Ureter (tissue), 1 donor: Measurements from ENCODE around the gene PITX3. TPM values are rescaled to one million over a fixed set of nuclear protein-coding genes. Genes with fewer than 3 reads are reported as not detected.
"Not testable (repeated sequence)": the region's sequence is repeated elsewhere in the genome, so short reads cannot be mapped to it uniquely, and the experiment has no call there.

Source experiments
- DNase-seq: peaks from one replicate; pipeline ENCODE4 v3.0.0-alpha.2; 2020; ENCODE audit warnings: low spot score
- total RNA-seq: library from RNA; stranded (reverse); gene quantifications from one replicate; pipeline ENCODE4 v1.2.4, GENCODE V29; 2023
- donor health status: DM: yes; HTN: yes; CAD: no.

Gene PITX3
- total RNA-seq, 1 donor from 2014 or later: not detected

DNA sequence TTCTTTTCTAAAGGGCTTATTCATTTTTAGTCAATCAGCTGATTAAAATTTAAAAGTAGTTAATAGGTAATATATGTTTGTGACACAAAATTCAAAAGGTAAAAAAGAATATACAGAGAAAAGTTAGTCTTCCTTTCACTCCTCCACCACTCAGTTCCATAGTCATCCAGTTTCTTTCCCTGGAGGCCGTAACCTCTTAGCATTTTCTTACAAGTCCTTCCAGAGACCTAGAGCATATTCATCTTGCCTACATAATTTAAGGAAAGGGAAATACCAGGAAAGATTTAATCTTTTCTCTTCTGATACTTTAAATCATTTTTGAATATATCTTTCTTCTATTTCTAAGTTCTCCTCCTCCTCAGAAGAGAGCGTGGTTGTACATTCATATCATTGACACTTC is 14.1 kb upstream of the PITX3 start:
- DNase-seq: no peak

DNA sequence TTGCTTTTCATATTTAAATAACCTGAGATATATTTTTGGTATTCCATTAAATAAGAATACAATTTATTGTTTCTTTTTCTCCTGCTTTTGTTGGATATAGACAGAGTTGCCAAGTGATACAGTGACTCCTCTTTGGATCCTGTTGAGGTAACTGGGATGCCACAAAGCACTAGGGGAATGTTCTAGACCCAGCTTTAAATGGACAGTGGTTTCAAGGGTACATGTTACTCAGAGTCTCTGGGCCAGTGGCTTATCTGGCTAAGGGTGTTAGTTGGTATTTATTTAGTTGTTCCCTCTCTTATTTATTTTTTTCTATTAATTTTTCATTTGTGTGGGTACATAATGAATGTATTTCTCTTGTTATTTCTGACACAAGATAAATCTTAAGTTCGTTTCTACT is 13.1 kb upstream of the PITX3 start:
- DNase-seq: no peak

DNA sequence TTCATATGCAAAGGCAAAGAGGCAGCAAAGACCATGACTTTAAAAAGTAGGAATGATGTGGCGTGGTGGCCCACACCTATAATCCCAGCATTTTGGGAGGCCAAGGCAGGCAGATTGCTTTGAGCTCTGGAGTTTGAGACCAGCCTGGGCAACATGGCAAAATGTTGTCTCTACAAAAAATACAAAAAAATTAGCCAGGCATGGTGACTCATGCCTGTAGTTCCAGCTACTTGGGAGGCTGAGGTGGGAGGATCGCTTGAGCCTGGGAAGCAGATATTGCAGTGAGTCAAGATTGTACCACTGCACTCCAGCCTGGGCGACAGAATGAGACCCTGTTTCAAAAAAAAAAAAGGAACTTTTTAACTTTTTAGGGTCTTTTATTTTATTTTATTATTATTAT is 11.2 kb upstream of the PITX3 start:
- DNase-seq: not testable (repeated sequence)

DNA sequence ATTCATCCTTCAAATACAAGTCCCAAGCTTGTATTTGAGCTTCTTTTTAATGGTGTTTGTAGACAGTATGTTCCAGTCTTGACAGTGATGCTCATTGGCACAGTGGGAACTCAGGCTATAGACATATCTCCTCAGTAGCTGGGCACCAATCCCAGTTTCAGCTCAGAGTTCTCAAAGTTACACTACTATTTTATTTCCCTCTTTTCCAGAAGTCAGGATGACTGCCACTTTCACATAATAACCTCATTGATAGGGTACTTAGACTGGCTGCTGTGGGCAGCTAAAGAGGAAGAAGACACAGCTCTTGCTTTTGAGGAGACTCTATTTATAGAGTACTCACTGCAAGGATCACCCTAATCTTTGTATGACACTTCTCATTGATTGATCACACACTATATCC is 6.4 kb upstream of the PITX3 start:
- no peak for DNase-seq

DNA sequence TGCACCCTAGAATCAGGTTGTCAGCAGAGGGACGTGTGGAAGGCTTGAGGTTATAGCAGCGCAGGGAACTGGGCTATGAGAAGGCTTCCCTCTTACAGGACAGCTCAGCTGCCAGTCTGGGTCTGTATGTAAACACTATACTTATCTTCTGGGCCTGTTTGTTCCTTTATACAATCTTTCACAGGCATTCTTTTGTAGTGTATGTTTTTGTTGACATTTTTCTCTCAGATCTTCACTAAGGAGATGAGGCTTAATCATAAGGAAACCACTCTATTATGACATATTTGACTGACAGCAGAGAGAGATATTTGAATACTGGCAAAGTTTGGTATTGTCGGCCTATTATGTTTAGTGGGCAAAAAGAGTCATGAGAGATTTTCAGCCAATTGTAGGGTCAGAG is 4.9 kb upstream of the PITX3 start:
- no peak for DNase-seq

DNA sequence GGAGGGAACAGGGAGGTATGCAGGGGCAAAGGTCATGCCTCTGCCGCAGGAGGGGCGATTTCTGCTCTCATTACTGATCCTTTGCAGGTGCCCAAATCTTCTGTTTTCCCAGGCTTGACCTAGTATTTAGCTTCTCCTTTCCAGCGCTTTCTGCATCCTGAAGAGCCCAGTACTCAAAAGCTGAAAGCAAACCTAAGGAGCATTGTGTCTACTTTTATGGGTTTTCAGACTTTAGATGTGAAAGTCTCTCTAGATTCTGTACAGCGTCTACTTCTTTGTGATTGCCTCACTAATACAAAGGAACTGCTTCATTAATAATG is 4.6 kb upstream of the PITX3 start:
- no peak for DNase-seq

DNA sequence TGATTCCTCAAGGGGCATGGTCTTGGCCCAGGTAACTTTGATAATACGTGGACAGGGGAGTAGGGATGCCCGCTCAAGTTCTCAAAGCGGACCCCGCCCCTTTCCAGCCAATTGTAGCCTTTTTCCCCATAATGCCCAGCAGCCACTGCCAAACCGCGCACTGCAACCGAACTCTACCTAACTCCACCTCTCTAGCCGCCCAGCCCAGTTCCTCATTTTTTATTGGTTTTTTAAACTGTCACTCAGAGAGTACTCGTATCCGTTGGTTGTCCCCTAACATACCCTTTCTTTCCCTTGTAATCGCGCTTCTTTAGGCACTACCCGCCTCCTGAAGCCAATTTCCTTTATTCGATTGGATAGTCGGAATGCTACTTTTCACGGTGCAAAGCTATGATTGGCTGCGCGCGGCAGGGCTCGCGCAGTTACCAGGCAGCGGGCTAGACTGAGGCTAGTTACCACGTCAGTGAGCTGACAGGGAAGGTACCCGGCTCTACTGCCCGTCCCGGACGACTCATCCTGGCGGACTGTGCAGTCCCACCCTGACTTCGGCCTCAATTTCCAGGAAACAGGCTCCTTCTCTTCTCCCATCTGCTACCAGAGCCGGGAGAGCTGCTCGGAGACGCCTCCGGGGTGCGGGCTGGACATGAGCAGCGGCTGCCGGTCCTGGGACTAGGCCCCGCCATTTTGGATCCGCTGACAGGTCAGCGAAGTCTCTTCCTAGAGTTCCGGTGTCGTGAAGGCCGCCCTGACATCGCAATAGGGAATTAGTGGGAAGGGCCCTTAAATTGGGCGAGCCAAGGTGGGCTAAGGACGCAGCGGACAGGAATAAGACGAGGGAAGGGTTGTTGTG is 4.0 kb upstream of the PITX3 start, which contains the start of gene GBF1:
Gene GBF1, plus strand, starts transcription at position 451 of the 850 bp plus-strand sequence. CDS start 13,407 bp downstream, outside the sequence.
- peak; percentile 93 for DNase-seq

DNA sequence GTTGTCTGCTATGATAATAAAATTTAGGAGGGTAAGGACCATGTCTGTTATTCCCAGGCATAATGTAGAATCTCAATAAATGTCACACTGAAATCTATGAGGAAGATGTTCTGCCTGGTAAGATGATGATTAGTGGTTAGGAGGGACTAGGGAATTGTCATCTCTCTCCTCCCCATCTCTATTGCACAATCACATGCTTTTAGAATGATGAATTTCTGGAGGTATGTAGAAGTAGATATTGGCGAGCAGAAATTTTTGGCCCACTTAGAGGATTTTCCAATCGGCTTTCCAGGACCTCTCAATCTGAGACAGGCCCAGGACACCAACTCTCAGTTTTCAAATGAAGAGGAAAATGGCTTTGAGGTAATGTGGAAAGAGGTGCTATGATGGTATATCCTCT is 2.0 kb upstream of the PITX3 start:
- no peak for DNase-seq

DNA sequence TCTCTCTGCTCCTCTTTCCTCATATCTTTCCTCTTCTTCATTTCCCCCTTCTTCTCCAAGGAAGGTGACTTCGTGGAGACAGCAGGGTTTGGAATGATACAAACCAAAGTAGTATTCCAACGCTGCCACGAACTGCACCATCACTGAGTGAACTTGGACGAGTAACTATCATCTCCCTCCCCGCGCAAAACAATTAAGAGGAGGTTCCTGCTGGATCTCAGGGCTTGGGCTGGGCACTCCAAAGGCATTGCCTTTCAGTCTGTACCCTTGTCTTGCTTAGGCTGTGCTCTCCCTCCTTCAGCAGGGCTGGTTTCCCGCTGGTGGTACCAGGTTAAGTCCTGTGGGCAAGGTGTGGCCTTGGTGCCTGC is 790 bp upstream of the PITX3 start:
- no peak for DNase-seq

DNA sequence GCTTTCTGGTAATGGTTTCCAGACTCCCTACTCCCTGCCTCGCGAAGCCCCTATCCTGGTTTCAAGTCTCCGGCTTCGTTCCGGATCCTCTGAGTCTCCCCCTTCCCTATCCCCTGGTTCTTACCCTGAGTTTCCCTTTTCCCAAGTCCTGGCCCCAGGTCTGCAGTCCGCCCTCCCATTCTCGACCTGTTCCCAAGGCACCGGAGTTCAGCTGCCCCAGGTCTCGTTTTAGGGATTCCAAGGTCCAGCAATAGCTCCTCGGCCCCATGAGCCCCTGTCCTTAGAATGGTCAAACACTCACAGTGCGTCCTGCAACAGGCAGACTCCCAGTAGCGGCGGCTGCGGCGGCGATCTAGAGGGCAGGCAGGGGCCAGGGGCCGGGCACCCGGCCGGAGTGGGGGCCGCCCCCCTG is 274 bp downstream of the PITX3 start:
- DNase-seq: no peak

DNA sequence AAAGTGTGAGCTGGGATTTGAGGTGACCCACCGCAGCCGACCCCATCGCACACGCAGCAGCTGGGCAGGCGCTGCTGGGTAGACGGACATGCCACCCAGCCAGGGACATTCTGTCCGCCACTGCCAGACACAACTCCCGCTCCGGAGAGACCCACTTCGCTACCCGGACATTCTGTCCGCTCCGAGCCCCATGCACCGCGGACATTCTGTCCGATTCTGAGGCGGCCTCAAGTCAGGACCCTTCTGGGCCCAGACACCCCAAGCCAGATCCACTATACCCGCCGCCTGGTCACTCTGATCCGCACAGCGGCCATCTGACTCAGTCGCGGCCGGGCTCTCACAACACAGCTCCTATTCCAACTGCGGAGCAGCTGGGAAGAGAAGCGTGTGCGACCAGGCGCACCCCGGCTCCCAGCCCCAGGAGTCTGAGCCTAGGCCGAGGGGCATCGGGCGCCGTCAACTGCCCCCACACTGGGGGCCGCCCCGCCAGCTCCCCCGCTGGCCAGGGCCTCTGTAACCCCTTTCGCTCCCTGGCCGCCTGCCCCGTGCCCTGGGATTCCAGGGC is 763 bp downstream of the PITX3 start:
- DNase-seq: no peak

DNA sequence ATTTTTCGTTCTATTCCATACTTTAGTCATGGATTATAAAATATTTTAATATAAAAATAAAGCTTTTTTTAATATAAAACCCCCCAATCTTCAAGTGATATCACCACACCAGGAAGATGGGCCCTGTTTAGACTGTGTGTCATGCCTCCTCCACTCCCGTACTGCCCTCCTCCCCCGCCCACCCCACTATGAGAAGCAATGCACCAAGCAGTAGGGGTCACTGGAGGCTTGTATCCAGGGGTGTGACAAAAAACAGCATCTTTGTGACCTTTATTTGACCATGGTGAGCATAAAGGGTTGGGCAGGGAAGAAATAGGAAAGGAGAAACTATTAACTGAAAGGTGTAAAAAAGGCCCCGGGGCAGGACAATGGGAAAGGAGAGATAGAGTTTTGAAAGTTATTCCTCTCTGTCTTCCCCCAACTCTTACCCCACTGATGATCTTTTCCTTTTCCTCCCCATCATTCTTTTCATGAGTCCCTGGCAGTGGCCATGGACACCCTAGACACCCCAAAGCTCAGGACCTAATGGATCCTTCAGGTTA is 3.5 kb downstream of the PITX3 start:
- no peak for DNase-seq

DNA sequence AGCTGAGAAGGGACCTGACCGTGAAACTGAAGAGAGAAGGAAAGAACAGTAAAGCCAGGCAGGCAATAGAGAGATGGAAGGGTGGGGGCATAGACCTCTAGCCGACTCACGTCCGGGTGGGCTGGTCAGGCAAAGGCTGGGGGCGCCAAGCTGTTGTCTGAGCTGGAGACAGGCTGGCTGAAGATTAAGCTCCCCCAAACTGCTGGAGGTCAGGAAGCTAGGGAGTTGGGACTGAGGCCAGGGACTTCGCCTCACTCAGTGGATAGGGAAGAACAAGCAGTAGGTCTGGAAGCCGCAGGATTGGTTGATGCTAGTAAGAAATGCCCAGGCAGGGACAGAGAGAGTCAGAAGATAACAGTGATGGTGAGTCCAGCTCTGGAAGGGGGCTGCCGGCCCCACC is 5.3 kb downstream of the PITX3 start:
- DNase-seq: no peak

DNA sequence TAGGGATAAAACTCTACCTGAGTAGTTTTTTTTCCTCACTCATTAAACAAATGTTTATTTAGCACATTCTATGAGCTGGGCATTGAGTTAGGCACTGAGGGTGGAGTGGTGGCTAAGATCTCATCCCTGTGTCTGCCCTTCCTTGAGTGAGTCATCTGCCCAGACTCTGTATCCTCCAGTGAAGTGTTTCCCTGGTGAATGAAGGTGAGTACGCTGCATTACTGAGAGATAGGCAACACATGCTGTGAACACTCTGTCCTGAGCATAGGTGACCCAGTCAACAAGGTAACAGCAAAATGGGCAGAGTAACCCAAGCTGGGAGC is 5.8 kb downstream of the PITX3 start:
- DNase-seq: no peak

DNA sequence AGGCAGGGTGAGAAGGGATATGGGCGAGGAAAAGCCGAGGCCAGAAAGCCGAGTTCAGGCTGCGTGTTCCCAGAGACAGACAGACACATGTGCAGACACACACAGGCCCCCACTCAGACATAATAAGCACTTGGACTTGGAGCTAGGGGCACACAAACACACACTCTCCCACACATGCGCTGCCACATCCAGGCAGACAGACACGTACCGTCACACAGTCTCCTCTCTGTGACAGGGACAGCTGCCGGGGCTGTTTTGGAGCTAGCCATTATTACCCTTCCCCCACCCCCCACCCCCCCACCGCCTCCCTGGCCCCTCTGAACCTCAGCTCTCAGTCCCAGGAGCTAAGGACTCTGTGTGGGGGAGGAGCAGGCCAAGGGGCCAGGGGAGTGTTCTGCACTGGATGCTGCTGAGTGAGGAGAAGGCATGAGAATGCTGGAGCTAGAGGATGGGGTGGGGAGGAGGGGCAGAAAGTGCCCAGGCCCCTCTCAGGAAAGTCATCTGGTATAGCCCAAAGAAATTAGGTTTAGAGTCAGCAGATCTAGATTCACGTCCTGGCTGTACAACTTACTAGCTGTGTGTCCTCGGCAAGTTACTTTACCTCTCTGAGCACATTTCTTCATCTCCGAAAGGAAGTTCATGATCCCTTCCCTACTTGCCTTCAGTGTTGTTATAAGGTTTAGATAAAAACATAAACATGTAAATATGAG is 6.3 kb downstream of the PITX3 start:
- no peak for DNase-seq

DNA sequence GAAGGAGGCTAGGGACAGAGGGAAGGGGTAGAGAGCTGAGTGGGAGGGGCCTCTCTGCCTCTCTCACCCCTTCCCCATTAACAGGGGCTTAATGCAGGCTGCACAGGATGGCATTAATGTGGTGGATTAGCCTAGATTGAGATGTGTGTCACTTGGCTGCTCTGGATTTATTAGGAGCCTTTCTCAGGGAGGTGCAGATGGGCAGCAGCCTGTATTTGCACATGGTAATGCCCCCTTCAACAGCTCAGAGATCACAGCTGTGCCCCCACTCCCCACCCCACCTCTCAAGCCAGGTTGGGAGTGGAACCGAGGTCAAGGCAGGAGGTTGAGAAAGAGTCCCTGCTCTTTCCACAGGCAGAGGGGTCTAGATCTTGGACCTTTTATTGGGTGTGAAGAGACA is 7.3 kb downstream of the PITX3 start:
- no peak for DNase-seq

DNA sequence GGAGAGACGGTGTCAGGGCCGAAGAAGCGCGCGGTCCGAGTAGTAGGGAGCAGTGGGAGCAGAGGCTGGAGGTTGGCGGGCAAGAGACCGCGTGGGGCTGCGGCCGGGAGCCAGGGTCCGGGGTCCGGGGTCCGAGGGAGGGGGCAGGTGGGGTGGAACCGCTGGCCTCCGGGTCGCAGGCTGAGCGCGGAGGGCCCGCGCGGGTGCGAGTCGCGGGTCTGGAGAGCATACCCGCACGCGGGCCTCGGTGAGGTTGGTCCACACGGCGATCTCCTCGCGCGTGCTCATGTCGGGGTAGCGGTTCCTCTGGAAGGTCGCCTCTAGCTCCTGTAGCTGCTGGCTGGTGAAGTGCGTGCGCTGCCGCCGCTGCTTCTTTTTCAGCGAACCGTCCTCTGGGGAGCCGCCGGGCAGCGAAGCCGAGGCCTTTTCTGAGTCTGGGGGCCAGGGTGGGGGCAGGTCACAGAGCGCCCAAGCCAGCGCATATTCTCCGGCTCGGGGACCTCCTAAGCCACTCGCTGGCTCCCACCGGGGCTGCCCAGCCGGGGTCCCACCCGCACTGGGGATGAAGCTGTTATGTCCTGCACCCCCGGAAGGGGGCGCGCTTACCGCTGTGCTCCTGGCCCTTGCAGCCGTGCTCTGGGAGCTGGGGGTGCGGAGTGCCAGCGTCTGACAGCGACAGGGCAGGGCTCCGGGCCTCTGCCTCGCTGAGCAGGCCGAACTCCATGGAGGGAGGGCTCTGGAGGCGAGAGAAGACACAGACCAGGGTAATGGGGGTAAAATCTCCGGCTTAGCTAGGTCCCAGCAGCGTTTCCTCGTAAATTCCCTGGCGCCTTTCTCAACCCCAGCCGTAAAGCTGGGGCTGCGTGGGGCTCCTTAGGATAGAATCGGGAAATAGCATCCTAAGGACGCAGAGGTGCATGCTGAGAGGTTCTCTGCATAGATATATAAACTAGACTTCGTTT is 9.7 kb downstream of the PITX3 start:
- no peak for DNase-seq

DNA sequence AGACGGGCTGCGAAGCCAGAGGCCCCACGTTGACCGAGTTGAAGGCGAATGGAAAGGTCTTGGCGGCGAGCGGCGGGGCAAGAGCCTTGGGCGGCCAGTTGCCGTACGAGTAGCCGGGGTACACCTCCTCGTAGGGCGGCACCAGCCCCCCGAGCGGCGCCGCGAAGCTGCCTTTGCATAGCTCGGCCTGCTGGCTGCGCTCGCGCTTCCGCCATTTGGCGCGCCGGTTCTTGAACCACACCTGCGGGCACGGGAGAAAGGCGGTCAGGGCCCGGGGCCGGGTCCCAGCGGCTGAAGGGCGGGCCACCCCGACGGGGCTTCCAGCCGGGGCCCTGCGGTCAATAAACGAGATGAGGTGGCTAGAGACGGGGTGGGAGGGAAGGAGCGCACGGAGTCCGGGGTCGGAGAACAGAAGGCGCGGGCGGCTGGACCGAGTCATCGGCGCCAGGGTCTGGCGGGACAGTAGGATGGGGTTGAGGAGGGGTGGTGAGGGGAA is 10.4 kb downstream of the PITX3 start:
- no peak for DNase-seq

DNA sequence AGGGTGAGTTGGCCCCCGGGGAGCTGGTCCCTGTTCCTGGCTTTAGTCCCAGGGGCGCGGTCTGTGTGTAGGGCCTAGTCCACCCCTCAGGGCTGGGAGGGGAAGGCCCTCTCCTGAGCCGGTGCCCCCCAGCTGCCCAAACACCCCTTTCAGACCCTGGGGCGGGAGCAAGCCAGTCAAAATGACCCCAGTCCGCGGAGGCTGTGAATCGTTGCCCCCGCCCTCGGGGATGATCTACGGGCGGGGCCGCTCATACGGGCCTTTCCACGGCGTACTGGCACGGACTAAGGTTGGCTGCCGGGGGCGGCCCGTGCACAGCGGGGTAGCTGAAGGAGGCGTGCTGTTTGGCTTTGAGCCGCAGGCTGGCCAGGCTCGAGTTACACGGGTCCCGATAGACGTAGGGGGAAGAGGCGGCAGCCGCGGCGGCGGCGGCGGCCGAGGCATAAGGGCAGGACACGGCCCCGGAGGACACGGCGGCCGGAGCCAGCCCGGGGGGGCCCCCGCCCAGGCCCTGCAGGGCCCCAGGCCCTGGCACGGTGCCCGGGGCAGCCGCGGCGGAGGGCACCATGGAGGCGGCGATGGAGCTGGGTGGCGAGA is 10.9 kb downstream of the PITX3 start:
- DNase-seq: no peak

DNA sequence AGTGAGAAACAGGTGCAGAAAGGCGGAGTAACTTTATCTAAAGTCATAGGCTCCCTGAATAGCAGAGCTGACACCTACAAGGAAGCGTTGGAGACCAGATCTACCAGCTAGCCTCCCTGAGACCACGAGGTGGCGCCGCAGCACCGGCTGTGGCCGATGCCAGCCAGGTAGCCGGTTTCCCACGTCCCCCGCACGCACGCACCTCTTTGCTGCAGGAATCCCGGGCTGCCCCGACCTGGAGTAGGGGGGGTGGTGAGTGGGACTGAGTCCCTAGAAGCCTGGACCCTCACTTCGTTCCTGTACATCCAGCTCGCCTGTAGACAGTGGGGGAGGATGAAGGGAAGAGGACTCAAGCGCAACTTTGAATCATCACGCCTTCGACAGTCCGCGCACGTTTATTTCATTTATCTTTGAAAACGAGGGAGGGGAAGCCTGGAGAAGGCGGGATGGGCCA is 11.5 kb downstream of the PITX3 start:
- peak; percentile 85 for DNase-seq

DNA sequence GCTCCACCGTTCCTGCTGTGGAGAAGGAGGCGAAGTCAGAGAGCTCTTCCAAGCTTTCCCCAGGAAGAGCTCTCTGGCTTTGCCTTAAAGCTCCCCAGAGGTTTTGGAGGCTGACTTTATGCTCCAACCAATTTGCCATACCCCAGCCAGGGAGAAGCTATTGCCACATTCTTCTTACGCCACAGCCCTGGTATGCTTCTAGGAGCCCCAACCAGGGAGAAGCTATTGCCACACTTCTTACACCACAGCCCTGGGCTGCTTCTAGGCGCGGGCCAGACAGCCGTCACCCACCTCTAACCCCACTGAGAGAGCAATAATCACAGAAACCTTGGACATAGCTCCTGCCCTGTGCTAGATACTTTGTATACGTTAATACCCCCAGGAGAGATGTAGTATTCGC is 14.3 kb downstream of the PITX3 start:
- no peak for DNase-seq
